GM10266 (cell line): ENCODE results near the gene IER5L.

Experiments used
- DNase-seq: peaks from one replicate; pipeline ENCODE4 v3.0.0; 2012; ENCODE audit errors: extremely low spot score
- CTCF ChIP-seq: IDR thresholded peaks from 2 replicates; pipeline ENCODE4 v1.5.1; 2012; ENCODE audit warnings: mild to moderate bottlenecking, low read depth; ENCODE audit not compliant: control insufficient read depth, insufficient read depth; ENCODE audit errors: missing control alignments

The IER5L gene

GRCh38 chr9:129142138-129142935, 35.7 kb downstream of the IER5L start:
- no peak for TF ChIP-seq CTCF
- no peak for DNase-seq

- peak; percentile 58 for DNase-seq
- no peak for TF ChIP-seq CTCF
Measured at GRCh38 chr9:129141066-129142041, 36.7 kb downstream of the IER5L start.

- no peak for DNase-seq
Measured at GRCh38 chr9:129140397-129141065, 37.5 kb downstream of the IER5L start.

GRCh38 chr9:129139993-129140396, 38.1 kb downstream of the IER5L start:
- no peak for TF ChIP-seq CTCF
- DNase-seq, result peak; percentile 88

More at GRCh38 chr9:129140397-129141065, 37.5 kb downstream of the IER5L start:
- no peak for TF ChIP-seq CTCF

GRCh38 chr9:129139233-129139992, 38.6 kb downstream of the IER5L start:
- DNase-seq, result peak; percentile 70
- peak; percentile 89 for TF ChIP-seq CTCF

- no peak for DNase-seq
- no peak for TF ChIP-seq CTCF
Measured at GRCh38 chr9:129138476-129139232, 39.4 kb downstream of the IER5L start.
